ENCODE measurements around the gene C1QB.

C1QB gene

GRCh38 chr1:22687191-22687590 is 34.2 kb downstream of the C1QB start:
- Histone ChIP-seq H4K20me1 (ENCODE audit: insufficient read depth, low read length, poor library complexity, severe bottlenecking) (no peaks in the 10 kb centered on the region), H3F3A (ENCODE audit: low read depth) (no peaks in the 10 kb centered on the region), H3K36me3 (ENCODE audit: insufficient read depth, low read length) (no peaks in the 10 kb centered on the region), H3K27me3 (ENCODE audit: insufficient read depth, low read length, poor library complexity, severe bottlenecking) (no peaks in the 10 kb centered on the region), H3K9me3 (ENCODE audit: insufficient read depth, low read depth, low read length) (no peaks in the 10 kb centered on the region), H3K79me2 (ENCODE audit: insufficient read depth, low read length) (no peaks in the 10 kb centered on the region), H3K4me1 (ENCODE audit: insufficient read depth, low read length, poor library complexity, severe bottlenecking) (no peaks in the 10 kb centered on the region), H3K9ac (ENCODE audit: low read depth, low read length, poor library complexity, severe bottlenecking) (no peak overlapping the region), H3K4me2 (ENCODE audit: low read depth, low read length, poor library complexity, severe bottlenecking) (no peak overlapping the region), H2AFZ (ENCODE audit: low read length) (no peak overlapping the region), H3K9me2 (replicated peaks; ENCODE audit: low read depth, low read length) (no peaks in the 10 kb centered on the region), H3K4me3 (ENCODE audit: low read length, poor library complexity, severe bottlenecking) (no peak overlapping the region)
- no peak for TF ChIP-seq EZH2phosphoT487 (IDR thresholded peaks at IDR 0.05; ENCODE audit: borderline replicate concordance)
- TF ChIP-seq, protein P1, sequence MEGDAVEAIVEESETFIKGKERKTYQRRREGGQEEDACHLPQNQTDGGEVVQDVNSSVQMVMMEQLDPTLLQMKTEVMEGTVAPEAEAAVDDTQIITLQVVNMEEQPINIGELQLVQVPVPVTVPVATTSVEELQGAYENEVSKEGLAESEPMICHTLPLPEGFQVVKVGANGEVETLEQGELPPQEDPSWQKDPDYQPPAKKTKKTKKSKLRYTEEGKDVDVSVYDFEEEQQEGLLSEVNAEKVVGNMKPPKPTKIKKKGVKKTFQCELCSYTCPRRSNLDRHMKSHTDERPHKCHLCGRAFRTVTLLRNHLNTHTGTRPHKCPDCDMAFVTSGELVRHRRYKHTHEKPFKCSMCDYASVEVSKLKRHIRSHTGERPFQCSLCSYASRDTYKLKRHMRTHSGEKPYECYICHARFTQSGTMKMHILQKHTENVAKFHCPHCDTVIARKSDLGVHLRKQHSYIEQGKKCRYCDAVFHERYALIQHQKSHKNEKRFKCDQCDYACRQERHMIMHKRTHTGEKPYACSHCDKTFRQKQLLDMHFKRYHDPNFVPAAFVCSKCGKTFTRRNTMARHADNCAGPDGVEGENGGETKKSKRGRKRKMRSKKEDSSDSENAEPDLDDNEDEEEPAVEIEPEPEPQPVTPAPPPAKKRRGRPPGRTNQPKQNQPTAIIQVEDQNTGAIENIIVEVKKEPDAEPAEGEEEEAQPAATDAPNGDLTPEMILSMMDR (conservative IDR thresholded peaks at IDR 0.05; ENCODE audit: low read length), result no peak

GRCh38 chr1:22688466-22688865 is 35.4 kb downstream of the C1QB start:
- Histone ChIP-seq H3K79me2 (ENCODE audit: insufficient read depth, low read length) (no peaks in the 10 kb centered on the region), H3K4me3 (ENCODE audit: low read length, poor library complexity, severe bottlenecking) (no peak overlapping the region), H3K4me2 (ENCODE audit: low read depth, low read length, poor library complexity, severe bottlenecking) (no peak overlapping the region), H4K20me1 (ENCODE audit: insufficient read depth, low read length, poor library complexity, severe bottlenecking) (no peaks in the 10 kb centered on the region), H3K36me3 (ENCODE audit: insufficient read depth, low read length) (no peaks in the 10 kb centered on the region), H3K9me2 (replicated peaks; ENCODE audit: low read depth, low read length) (no peaks in the 10 kb centered on the region), H3K27me3 (ENCODE audit: insufficient read depth, low read length, poor library complexity, severe bottlenecking) (no peaks in the 10 kb centered on the region), H3F3A (ENCODE audit: low read depth) (no peaks in the 10 kb centered on the region), H3K4me1 (ENCODE audit: insufficient read depth, low read length, poor library complexity, severe bottlenecking) (no peaks in the 10 kb centered on the region), H3K9ac (ENCODE audit: low read depth, low read length, poor library complexity, severe bottlenecking) (no peak overlapping the region), H2AFZ (ENCODE audit: low read length) (no peak overlapping the region), H3K9me3 (ENCODE audit: insufficient read depth, low read depth, low read length) (no peaks in the 10 kb centered on the region)
- TF ChIP-seq, protein P1 (conservative IDR thresholded peaks at IDR 0.05; ENCODE audit: low read length), result no peak
- no peak for TF ChIP-seq EZH2phosphoT487 (IDR thresholded peaks at IDR 0.05; ENCODE audit: borderline replicate concordance)

GRCh38 chr1:22689505-22689904 is 36.5 kb downstream of the C1QB start:
- Histone ChIP-seq H3K9ac (ENCODE audit: low read depth, low read length, poor library complexity, severe bottlenecking) (no peak overlapping the region), H2AFZ (ENCODE audit: low read length) (no peak overlapping the region)

More at GRCh38 chr1:22689505-22689904, 36.5 kb downstream of the C1QB start:
- Histone ChIP-seq H3F3A (ENCODE audit: low read depth) (no peaks in the 10 kb centered on the region), H3K36me3 (ENCODE audit: insufficient read depth, low read length) (no peaks in the 10 kb centered on the region), H4K20me1 (ENCODE audit: insufficient read depth, low read length, poor library complexity, severe bottlenecking) (no peaks in the 10 kb centered on the region), H3K4me3 (ENCODE audit: low read length, poor library complexity, severe bottlenecking) (no peak overlapping the region), H3K79me2 (ENCODE audit: insufficient read depth, low read length) (no peaks in the 10 kb centered on the region), H3K9me3 (ENCODE audit: insufficient read depth, low read depth, low read length) (no peaks in the 10 kb centered on the region), H3K4me2 (ENCODE audit: low read depth, low read length, poor library complexity, severe bottlenecking) (no peak overlapping the region), H3K4me1 (ENCODE audit: insufficient read depth, low read length, poor library complexity, severe bottlenecking) (no peaks in the 10 kb centered on the region), H3K9me2 (replicated peaks; ENCODE audit: low read depth, low read length) (no peaks in the 10 kb centered on the region), H3K27me3 (ENCODE audit: insufficient read depth, low read length, poor library complexity, severe bottlenecking) (no peaks in the 10 kb centered on the region)
- TF ChIP-seq, protein P1 (conservative IDR thresholded peaks at IDR 0.05; ENCODE audit: low read length), result no peak
- TF ChIP-seq EZH2phosphoT487 (IDR thresholded peaks at IDR 0.05; ENCODE audit: borderline replicate concordance), result no peak
